Small intestine (tissue), 7 donors: ENCODE data around the gene DUS3L. TPM values are rescaled to one million over a fixed set of nuclear protein-coding genes. Genes with fewer than 3 reads are reported as not detected.

Experiments
- DNase-seq, 2 donors: peaks; one replicate each; pipeline versions ENCODE4 v3.0.0 to v3.0.0-alpha.2; 2013
- FAIRE-seq: peaks from 2 replicates; lab custom pipeline; 2012; peaks lifted over from hg19 to GRCh38; lab: Jason Lieb, UNC
- H3K27ac ChIP-seq, 3 donors: one replicate each; pipeline ENCODE4 v1.5.1; 2013; ENCODE audit warnings: low read length in 2 of 3, mild to moderate bottlenecking in 2 of 3, control low read depth in 1 of 3, inconsistent platforms in 1 of 3, low read depth in 1 of 3, moderate library complexity in 1 of 3
- H3K27me3 ChIP-seq, 3 donors: one replicate each; pipeline ENCODE4 v1.6.1; 2013; ENCODE audit warnings: low read length in 3 of 3, inconsistent platforms in 1 of 3; ENCODE audit not compliant: control insufficient read depth in 3 of 3, insufficient read depth in 3 of 3
- H3K36me3 ChIP-seq, 3 donors: one replicate each; pipeline ENCODE4 v1.6.1; 2013; ENCODE audit warnings: low read length in 3 of 3, inconsistent platforms in 1 of 3, low read depth in 1 of 3, mild to moderate bottlenecking in 1 of 3, moderate library complexity in 1 of 3; ENCODE audit not compliant: control insufficient read depth in 3 of 3, insufficient read depth in 2 of 3
- H3K4me1 ChIP-seq, 3 donors: one replicate each; pipeline ENCODE4 v1.6.1; 2013; ENCODE audit warnings: low read length in 2 of 3, inconsistent platforms in 1 of 3, low read depth in 1 of 3, mild to moderate bottlenecking in 1 of 3, moderate library complexity in 1 of 3; ENCODE audit not compliant: control insufficient read depth in 3 of 3, insufficient read depth in 2 of 3
- H3K4me3 ChIP-seq, 3 donors: one replicate each; pipeline ENCODE4 v1.5.1; 2013; ENCODE audit warnings: low read length in 3 of 3, control low read depth in 1 of 3, inconsistent platforms in 1 of 3, low read depth in 1 of 3, mild to moderate bottlenecking in 1 of 3, moderate library complexity in 1 of 3
- H3K9me3 ChIP-seq, 2 donors: one replicate each; pipeline ENCODE4 v1.6.1; 2013; ENCODE audit warnings: low read depth in 1 of 2, low read length in 1 of 2; ENCODE audit not compliant: control insufficient read depth in 2 of 2, insufficient read depth in 1 of 2
- WGBS, 3 donors: extraction: QIAGEN DNeasy Blood & Tissue Kit; methylation state at CpG; one replicate each; pipeline ENCODE4 v1.1.7; 2013; 5-methylcytosine and 5-hydroxymethylcytosine counted together
- polyA plus RNA-seq, 4 donors: library from polyadenylated mRNA; stranded (reverse) in 3 of 4; unstranded in 1 of 4; fragments of 200-250 nt in 3 of 4; fragments of 120-200 nt in 1 of 4; gene quantifications; one replicate each; pipeline versions ENCODE4 v1.2.1 to v1.2.3, GENCODE V29; 2013
- donor health status: healthy with polysubstance abuse.
- donor health status: control.
- donor health status: control.
- donor health status: Bipolar disorder and iron deficiency.
- donor health status: healthy.

The DUS3L gene
- polyA plus RNA-seq, 4 donors: 31.8 to 43.8 (median 41.9) TPM

DNA sequence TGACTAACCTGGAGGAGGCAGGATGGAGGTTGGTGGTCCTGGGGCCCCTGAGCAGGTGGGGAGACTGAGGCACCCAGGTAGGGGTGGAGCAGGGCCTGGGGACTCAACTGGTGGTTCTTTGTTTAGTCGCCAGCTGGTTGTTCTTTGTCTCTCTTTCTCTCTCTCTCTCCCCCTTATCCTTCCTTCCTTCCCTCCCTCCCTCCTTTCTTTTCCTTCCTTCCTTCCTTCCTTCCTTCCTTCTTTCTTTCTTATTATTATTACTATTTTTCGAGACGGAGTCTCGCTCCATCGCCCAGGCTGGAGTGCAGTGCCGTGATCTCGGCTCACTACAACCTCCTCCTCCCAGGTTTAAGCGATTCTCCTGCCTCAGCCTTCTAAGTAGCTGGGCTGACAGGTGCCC lies 7.3 kb upstream of the DUS3L start:
- Histone ChIP-seq H3K36me3 (no peaks in the 10 kb centered on the region), H3K4me3 (no peak overlapping the region), H3K9me3 (no peaks in the 10 kb centered on the region), H3K4me1 (peaks cover 0 to 7% (median 7%) of the 10 kb centered on the region in 3 donors), H3K27ac (no peak overlapping the region), H3K27me3 (peaks cover 0 to 4% (median 3%) of the 10 kb centered on the region in 3 donors)
- FAIRE-seq (no peak), DNase-seq (no peak)
- 82 to 84% (median 84%) methylated on average over 7 to 8 of the region's 8 CpGs for WGBS, 3 donors

DNA sequence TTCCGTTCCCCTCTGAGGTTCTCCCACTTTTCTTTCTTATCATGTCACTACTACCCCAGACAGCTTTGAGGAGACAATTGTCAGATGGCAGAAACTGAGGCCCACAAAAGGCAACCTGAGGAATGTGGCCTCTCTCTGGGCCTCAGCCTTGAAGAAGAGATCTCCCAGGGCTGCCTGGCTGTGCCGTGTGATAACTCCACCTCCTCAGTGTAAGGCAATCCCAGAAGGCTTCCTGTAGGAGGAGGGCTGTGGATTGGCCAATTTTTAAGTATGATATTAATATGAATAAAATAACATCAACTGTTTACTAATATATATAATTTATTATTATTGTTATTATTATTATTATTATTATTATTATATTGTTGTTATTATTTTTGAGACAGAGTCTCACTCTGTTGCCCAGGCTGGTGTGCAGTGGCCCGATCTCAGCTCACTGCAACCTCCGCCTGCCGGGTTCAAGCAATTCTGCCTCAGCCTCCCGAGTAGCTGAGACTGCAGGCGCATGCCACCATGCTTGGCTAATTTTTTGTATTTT lies 4.5 kb upstream of the DUS3L start:
- Histone ChIP-seq H3K9me3 (peaks cover 0 to 8% of the 10 kb centered on the region in 2 donors), H3K4me3 (no peak overlapping the region), H3K36me3 (no peaks in the 10 kb centered on the region), H3K4me1 (peaks cover 0 to 7% (median 0%) of the 10 kb centered on the region in 3 donors), H3K27ac (no peak overlapping the region), H3K27me3 (no peaks in the 10 kb centered on the region)
- FAIRE-seq: no peak
- no peak for DNase-seq
- 92 to 97% (median 93%) methylated on average over 7 of the region's 7 CpGs for WGBS, 3 donors

DNA sequence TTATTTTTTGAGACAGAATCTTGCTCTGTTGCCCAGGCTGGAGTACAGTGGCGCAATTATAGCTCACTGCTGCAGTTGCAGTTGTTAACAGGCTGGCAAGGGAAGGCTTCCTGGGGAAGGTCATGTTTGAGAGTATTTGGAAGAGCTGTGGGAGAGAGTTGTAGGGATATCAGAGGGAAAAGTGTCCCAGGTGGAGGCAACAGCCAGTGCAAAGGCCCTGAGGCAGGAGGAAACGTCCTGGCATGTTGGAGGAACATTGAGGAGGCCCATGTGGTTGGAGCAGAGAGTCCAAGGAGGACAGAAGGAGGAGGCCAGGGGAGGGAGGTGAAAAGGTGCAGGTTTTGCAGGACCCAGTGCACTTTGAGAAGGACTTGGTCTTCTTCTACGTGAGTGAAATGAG lies 2.2 kb upstream of the DUS3L start:
- FAIRE-seq (no peak), DNase-seq (peak in 1 of 2 donors; percentile 2)
- Histone ChIP-seq H3K36me3 (peaks cover 6 to 21% (median 8%) of the 10 kb centered on the region in 3 donors), H3K4me1 (peaks cover 2 to 6% (median 4%) of the 10 kb centered on the region in 3 donors), H3K27ac (no peak overlapping the region), H3K4me3 (no peak overlapping the region), H3K9me3 (peaks cover 0 to 8% of the 10 kb centered on the region in 2 donors), H3K27me3 (no peaks in the 10 kb centered on the region)
- 89 to 95% (median 93%) methylated on average over 3 of the region's 3 CpGs for WGBS, 3 donors

GRCh38 chr19:5792224-5792623 lies 1.3 kb upstream of the DUS3L start:
- peaks cover 0 to 8% of the 10 kb centered on the region in 2 donors for H3K9me3 ChIP-seq
- no peak for FAIRE-seq
- peaks cover 2 to 6% (median 4%) of the 10 kb centered on the region in 3 donors for H3K4me1 ChIP-seq
- H3K27ac ChIP-seq: no peak overlapping the region
- WGBS, 3 donors: 95 to 97% (median 97%) methylated on average over 18 of the region's 18 CpGs
- no peaks in the 10 kb centered on the region for H3K27me3 ChIP-seq
- H3K36me3 ChIP-seq: peaks cover 15 to 31% (median 16%) of the 10 kb centered on the region in 3 donors
- DNase-seq: peak in 1 of 2 donors; percentile 1
- no peak overlapping the region for H3K4me3 ChIP-seq

- peaks cover 0 to 8% of the 10 kb centered on the region in 2 donors for H3K9me3 ChIP-seq
- FAIRE-seq (no peak), DNase-seq (no peak)
- H3K4me1 ChIP-seq: peaks cover 2 to 6% (median 4%) of the 10 kb centered on the region in 3 donors
- H3K27me3 ChIP-seq: no peaks in the 10 kb centered on the region
- H3K36me3 ChIP-seq: peaks cover 22 to 53% (median 24%) of the 10 kb centered on the region in 3 donors
- H3K27ac ChIP-seq: peak overlapping the region; percentile 28 to 96 (median 95)
- peak overlapping the region in 2 of 3 donors; percentile 71 to 80 for H3K4me3 ChIP-seq
- WGBS, 3 donors: 75 to 78% (median 75%) methylated on average over 26 of the region's 26 CpGs
Measured at GRCh38 chr19:5789886-5790558, 941 bp downstream of the DUS3L start.

- WGBS, 3 donors: 93 to 97% (median 96%) methylated on average over 23 to 39 of the region's 39 CpGs
- H3K4me1 ChIP-seq: peaks cover 2 to 6% (median 4%) of the 10 kb centered on the region in 3 donors
- no peaks in the 10 kb centered on the region for H3K27me3 ChIP-seq
- no peak overlapping the region for H3K27ac ChIP-seq
- peak in 1 of 2 donors; percentile 1 for DNase-seq
- H3K9me3 ChIP-seq: peaks cover 0 to 8% of the 10 kb centered on the region in 2 donors
- H3K4me3 ChIP-seq: no peak overlapping the region
- H3K36me3 ChIP-seq: peaks cover 22 to 60% (median 27%) of the 10 kb centered on the region in 3 donors
- FAIRE-seq: no peak
Measured at GRCh38 chr19:5789351-5789761, 1.6 kb downstream of the DUS3L start.

DNA sequence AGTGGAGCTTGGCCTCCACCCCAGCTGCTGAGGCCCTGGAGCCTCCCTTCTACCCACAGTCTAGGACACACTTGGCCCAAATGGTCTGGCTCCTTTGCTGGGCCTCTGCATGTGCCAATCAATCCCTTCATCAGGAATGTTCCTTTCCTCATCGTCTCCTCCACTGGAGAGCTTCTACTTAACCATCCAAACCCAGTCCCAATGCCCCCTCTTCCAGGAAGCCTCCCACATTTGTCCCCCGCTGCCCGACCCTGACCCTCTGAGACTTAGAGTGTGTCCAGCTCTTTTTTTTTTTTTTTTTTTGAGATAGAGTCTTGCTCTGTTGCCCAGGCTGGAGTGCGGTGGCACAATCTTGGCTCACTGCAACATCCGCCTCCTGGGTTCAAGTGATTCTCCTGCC lies 2.5 kb downstream of the DUS3L start:
- peaks cover 0 to 8% of the 10 kb centered on the region in 2 donors for H3K9me3 ChIP-seq
- peak in 1 of 2 donors; percentile 0 for DNase-seq
- H3K36me3 ChIP-seq: peaks cover 22 to 68% (median 27%) of the 10 kb centered on the region in 3 donors
- WGBS, 3 donors: 94 to 98% (median 98%) methylated on average over 4 to 5 of the region's 5 CpGs
- FAIRE-seq: no peak
- no peaks in the 10 kb centered on the region for H3K27me3 ChIP-seq
- peaks cover 2 to 6% (median 4%) of the 10 kb centered on the region in 3 donors for H3K4me1 ChIP-seq
- H3K27ac ChIP-seq: no peak overlapping the region
- no peak overlapping the region for H3K4me3 ChIP-seq

- no peak overlapping the region for H3K4me3 ChIP-seq
- peaks cover 0 to 8% of the 10 kb centered on the region in 2 donors for H3K9me3 ChIP-seq
- H3K4me1 ChIP-seq: peaks cover 2 to 6% (median 4%) of the 10 kb centered on the region in 3 donors
- H3K27ac ChIP-seq: no peak overlapping the region
- no peaks in the 10 kb centered on the region for H3K27me3 ChIP-seq
- no peak for FAIRE-seq
- DNase-seq: peak in 1 of 2 donors; percentile 0
- WGBS, 3 donors: 93% methylated on average over 28 to 39 of the region's 39 CpGs
- H3K36me3 ChIP-seq: peaks cover 22 to 74% (median 27%) of the 10 kb centered on the region in 3 donors
Measured at GRCh38 chr19:5787409-5788182, 3.4 kb downstream of the DUS3L start.
